Left lung (tissue), 10 donors: ENCODE measurements around the gene MYEF2. TPM values are rescaled to one million over a fixed set of nuclear protein-coding genes. Genes with fewer than 3 reads are reported as not detected.

Experiments used
- ATAC-seq: fragments of 200-7000 bp; cut with Tn5 transposase; one replicate; pipeline ENCODE4 v1.9.1; 2020; ENCODE audit warnings: moderate library complexity
- DNase-seq, 4 donors: peaks; one replicate each; pipeline ENCODE4 v3.0.0-alpha.2; 2013 to 2020
- H3K27ac ChIP-seq, 2 donors: fragments of 200-600 bp; sonication (generic) in 1 of 2; one replicate each; pipeline versions ENCODE4 v1.5.0 to v1.8.0; 2020 to 2021
- H3K27me3 ChIP-seq, 2 donors: fragments of 200-600 bp; sonication (generic) in 1 of 2; one replicate each; pipeline versions ENCODE4 v1.5.0 to v1.8.0; 2020 to 2021
- H3K36me3 ChIP-seq, 2 donors: fragments of 200-600 bp; sonication (generic) in 1 of 2; one replicate each; pipeline versions ENCODE4 v1.5.0 to v1.8.0; 2020 to 2021
- H3K4me1 ChIP-seq, 2 donors: fragments of 200-600 bp; one replicate each; pipeline ENCODE4 v1.8.0; 2021
- H3K4me3 ChIP-seq, 2 donors: fragments of 200-600 bp; sonication (generic) in 1 of 2; one replicate each; pipeline versions ENCODE4 v1.5.0 to v1.8.0; 2020 to 2021; ENCODE audit warnings: mild to moderate bottlenecking in 1 of 2
- H3K9me3 ChIP-seq, 2 donors: fragments of 200-600 bp; sonication (generic) in 1 of 2; one replicate each; pipeline versions ENCODE4 v1.5.0 to v1.8.0; 2020 to 2021
- intact Hi-C, 2 donors: fragments of 100-400 bp; cut with DNase I; formaldehyde crosslinking; loops; one replicate each; pipeline versions ENCODE4 v1.11.2 to v1.14.2; 2022
- polyA plus RNA-seq, 6 donors: library from polyadenylated mRNA; unstranded; fragments of 120-200 nt; gene quantifications; one replicate each; pipeline ENCODE4 v1.2.1, GENCODE V29; 2013; ENCODE audit not compliant: insufficient read length in 6 of 6
- total RNA-seq, 2 donors: library from RNA; stranded (reverse); fragmentation: NEBNext Ultra II Directional; extraction: Animal tissue kit (Norgen Biotek cat#: 25700); gene quantifications; one replicate each; pipeline ENCODE4 v1.2.1, GENCODE V29; 2021
- TF ChIP-seq, protein P1 (sequence below), 2 donors: fragments of 200-600 bp; sonication (generic) in 1 of 2; IDR thresholded peaks; one replicate each; pipeline versions ENCODE4 v1.5.0 to v1.8.0; 2021; ENCODE audit warnings: antibody characterized with exemption in 2 of 2
- donor health status: DM: no; HTN: yes; CAD: no.
- donor health status: DM: no; HTN: no; CAD: no.

Gene MYEF2
- total and polyA plus RNA-seq, 8 donors = 19.7 to 67.3 (median 48.1) TPM

DNA sequence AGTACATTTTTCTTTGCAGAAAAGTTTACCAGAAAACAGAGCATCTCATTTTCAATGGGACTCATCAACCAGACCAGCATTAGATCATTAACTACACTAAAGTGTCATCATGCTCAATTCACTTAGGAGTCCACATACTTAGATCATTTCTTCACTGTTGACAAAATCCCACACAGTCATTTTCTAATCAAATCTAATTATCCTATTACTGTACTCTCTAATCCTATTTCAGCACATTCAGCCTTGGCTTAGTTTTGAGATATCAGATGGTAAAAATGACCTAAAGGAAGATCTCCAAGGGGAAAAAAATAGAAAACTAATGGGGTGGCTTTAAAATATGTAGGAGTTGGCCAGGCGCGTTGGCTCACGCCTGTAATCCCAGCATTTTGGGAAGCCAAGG, 8.2 kb upstream of the MYEF2 start:
- intact Hi-C loops = no loop called here
- Histone ChIP-seq H3K9me3 (no peaks in the 10 kb centered on the region), H3K27me3 (peaks cover 0 to 4% of the 10 kb centered on the region in 2 donors), H3K27ac (no peak overlapping the region), H3K4me3 (no peak overlapping the region), H3K4me1 (no peaks in the 10 kb centered on the region), H3K36me3 (no peaks in the 10 kb centered on the region)
- TF ChIP-seq, protein P1, sequence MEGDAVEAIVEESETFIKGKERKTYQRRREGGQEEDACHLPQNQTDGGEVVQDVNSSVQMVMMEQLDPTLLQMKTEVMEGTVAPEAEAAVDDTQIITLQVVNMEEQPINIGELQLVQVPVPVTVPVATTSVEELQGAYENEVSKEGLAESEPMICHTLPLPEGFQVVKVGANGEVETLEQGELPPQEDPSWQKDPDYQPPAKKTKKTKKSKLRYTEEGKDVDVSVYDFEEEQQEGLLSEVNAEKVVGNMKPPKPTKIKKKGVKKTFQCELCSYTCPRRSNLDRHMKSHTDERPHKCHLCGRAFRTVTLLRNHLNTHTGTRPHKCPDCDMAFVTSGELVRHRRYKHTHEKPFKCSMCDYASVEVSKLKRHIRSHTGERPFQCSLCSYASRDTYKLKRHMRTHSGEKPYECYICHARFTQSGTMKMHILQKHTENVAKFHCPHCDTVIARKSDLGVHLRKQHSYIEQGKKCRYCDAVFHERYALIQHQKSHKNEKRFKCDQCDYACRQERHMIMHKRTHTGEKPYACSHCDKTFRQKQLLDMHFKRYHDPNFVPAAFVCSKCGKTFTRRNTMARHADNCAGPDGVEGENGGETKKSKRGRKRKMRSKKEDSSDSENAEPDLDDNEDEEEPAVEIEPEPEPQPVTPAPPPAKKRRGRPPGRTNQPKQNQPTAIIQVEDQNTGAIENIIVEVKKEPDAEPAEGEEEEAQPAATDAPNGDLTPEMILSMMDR (IDR thresholded peaks at IDR 0.05) = no peak
- no peak for ATAC-seq
- DNase-seq = no peak

DNA sequence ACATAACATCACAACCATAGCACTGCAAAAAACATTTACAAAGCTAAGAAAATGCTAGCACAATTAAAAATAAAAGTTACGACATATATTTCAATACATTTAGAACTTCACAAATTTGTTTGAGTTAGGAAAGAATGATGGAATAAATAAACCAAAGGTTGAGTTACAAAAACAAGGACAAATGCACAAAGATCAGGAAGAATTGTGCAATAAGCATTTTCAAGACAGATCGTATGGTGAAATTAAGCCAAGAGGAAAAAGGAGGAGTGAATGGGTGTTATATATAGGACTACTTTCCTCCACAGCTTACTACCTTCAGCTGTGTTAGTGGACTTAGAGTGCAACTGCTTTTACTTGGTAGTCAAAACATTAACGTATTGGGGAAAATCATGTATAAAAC, 7.4 kb upstream of the MYEF2 start:
- TF ChIP-seq, protein P1 (IDR thresholded peaks at IDR 0.05) = no peak
- intact Hi-C loops = no loop called here

DNA sequence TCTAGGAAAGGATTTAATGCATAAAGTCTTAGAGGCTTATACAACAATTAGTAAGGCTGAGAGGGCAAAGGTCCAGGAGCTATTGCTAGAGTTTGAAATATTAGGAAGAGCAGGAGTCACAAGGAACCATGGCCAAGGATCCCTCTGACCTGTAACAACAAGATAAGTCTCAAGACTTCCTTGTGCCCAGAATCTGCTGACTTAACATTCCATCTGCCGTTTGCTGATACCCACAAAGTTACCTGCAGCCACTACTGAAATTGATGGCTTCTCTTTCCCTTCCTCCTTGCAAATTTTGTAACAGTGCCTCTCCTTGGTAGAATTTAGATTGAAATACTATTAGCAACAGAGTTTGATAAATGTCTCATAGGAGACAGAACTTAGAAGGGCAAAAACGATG, 4.7 kb upstream of the MYEF2 start:
- H3K27ac ChIP-seq = no peak overlapping the region
- TF ChIP-seq, protein P1 (IDR thresholded peaks at IDR 0.05) = no peak
- H3K4me1 ChIP-seq = peaks cover 0 to 4% of the 10 kb centered on the region in 2 donors
- H3K4me3 ChIP-seq = no peak overlapping the region
- peaks cover 9 to 19% of the 10 kb centered on the region in 2 donors for H3K27me3 ChIP-seq
- H3K36me3 ChIP-seq = no peaks in the 10 kb centered on the region
- ATAC-seq (no peak), DNase-seq (no peak)
- intact Hi-C loops = no loop called here
- no peaks in the 10 kb centered on the region for H3K9me3 ChIP-seq

More for the DNA sequence above, 7.4 kb upstream of the MYEF2 start:
- ATAC-seq = no peak
- no peak for DNase-seq
- H3K4me3 ChIP-seq = no peak overlapping the region
- H3K27ac ChIP-seq = no peak overlapping the region
- H3K4me1 ChIP-seq = no peaks in the 10 kb centered on the region
- no peaks in the 10 kb centered on the region for H3K27me3 ChIP-seq
- no peaks in the 10 kb centered on the region for H3K9me3 ChIP-seq
- no peaks in the 10 kb centered on the region for H3K36me3 ChIP-seq

DNA sequence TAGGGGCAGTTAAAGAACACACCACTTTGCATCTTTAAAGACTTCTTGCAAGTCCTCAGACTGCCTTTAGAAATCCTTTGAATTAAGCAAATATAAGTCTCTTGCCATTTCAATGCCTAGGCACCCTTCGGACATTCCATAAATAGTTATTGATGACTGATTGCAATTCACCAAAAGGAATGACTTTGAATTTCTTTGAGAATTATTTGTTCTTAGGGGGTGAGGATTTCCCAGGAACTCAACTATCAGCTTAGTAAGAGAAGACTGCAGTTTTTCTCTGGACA, 495 bp upstream of the MYEF2 start:
- Histone ChIP-seq H3K9me3 (no peaks in the 10 kb centered on the region), H3K27ac (no peak overlapping the region), H3K36me3 (no peaks in the 10 kb centered on the region), H3K4me1 (peaks cover 0 to 8% of the 10 kb centered on the region in 2 donors), H3K4me3 (peak overlapping the region; percentile 49 to 61), H3K27me3 (peaks cover 11 to 34% of the 10 kb centered on the region in 2 donors)
- DNase-seq = no peak
- TF ChIP-seq, protein P1 (IDR thresholded peaks at IDR 0.05) = no peak
- no peak for ATAC-seq
- intact Hi-C loops = loop anchor here in 1 of 2 donors (10.0 kb wide), 1 partner anchor 56 kb away; no protein-coding TSS in a partner anchor

DNA sequence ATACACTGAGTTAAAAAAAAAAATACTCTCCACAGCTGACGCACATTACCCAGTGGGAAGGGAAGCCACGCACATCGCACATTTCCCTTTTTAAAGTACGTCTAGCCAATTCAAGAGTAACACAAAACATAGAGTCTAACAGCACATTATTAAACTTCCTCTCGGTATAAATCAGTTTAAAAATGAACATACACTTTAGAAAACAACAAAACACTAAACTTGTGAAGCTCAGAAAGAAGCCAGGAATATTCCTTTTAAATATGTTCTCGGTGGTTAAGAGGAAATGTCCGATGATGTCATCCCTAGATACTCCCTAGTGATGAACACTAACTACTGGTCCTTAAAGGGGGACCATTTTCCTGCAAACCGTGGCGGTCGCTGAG, 721 bp downstream of the MYEF2 start:
- Histone ChIP-seq H3K4me1 (peaks cover 0 to 8% of the 10 kb centered on the region in 2 donors), H3K9me3 (no peaks in the 10 kb centered on the region), H3K4me3 (peak overlapping the region; percentile 49 to 61), H3K27me3 (peaks cover 11 to 34% of the 10 kb centered on the region in 2 donors), H3K27ac (peak overlapping the region; percentile 46 to 60), H3K36me3 (no peaks in the 10 kb centered on the region)
- TF ChIP-seq, protein P1 (IDR thresholded peaks at IDR 0.05) = no peak
- DNase-seq (peak in 2 of 4 donors; percentile 25 to 52), ATAC-seq (peak; percentile 88)
- intact Hi-C loops = loop anchor here in 1 of 2 donors (10.0 kb wide), 1 partner anchor 57 kb away; no protein-coding TSS in a partner anchor
